ENCODE results near the gene CCN5. TPM values are rescaled to one million over a fixed set of nuclear protein-coding genes. Genes with fewer than 3 reads are reported as not detected.

CCN5 gene
- total RNA-seq, 1 donor = 520 TPM

DNA sequence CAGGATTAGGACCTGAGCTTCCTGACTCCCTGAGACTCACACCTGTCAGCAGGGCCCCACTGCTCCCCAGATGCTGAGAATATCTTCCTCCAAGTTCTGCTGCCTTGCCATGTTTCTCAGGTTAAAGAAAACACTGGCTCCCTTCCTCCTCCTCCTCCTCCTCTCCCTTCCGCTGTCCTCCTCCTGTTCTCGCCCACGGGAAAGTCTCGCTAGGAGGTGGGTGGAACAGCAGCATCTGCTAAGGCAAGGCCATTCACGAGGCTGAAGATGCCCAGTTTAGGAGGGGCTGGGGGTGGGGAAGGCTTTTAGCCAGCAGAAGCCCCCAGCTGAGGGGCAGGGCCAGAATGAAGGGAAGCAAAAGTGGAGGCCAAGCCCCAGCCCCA lies 54.3 kb downstream of the CCN5 start:
- Histone ChIP-seq H3K4me1 (ENCODE audit: insufficient read depth, low read length) (no peaks in the 10 kb centered on the region), H3K9me3 (ENCODE audit: low read depth, low read length) (no peaks in the 10 kb centered on the region), H3K79me2 (ENCODE audit: insufficient read depth, low read length) (no peaks in the 10 kb centered on the region), H3K36me3 (ENCODE audit: insufficient read depth, low read length) (no peaks in the 10 kb centered on the region), H3K27me3 (ENCODE audit: insufficient read depth, low read length) (peaks cover 34% of the 10 kb centered on the region), H2AFZ (ENCODE audit: low read length) (no peak overlapping the region), H4K20me1 (ENCODE audit: insufficient read depth, low read length) (no peaks in the 10 kb centered on the region), H3K27ac (ENCODE audit: low read depth, low read length) (no peak overlapping the region), H3K4me3 (ENCODE audit: insufficient read depth, low read length) (no peak overlapping the region), H3K4me2 (ENCODE audit: insufficient read depth, low read length) (no peak overlapping the region)
- TF ChIP-seq, protein P1, sequence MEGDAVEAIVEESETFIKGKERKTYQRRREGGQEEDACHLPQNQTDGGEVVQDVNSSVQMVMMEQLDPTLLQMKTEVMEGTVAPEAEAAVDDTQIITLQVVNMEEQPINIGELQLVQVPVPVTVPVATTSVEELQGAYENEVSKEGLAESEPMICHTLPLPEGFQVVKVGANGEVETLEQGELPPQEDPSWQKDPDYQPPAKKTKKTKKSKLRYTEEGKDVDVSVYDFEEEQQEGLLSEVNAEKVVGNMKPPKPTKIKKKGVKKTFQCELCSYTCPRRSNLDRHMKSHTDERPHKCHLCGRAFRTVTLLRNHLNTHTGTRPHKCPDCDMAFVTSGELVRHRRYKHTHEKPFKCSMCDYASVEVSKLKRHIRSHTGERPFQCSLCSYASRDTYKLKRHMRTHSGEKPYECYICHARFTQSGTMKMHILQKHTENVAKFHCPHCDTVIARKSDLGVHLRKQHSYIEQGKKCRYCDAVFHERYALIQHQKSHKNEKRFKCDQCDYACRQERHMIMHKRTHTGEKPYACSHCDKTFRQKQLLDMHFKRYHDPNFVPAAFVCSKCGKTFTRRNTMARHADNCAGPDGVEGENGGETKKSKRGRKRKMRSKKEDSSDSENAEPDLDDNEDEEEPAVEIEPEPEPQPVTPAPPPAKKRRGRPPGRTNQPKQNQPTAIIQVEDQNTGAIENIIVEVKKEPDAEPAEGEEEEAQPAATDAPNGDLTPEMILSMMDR (IDR thresholded peaks at IDR 0.05; ENCODE audit: extremely low read depth, low read depth, low read length) = no peak
- no peak for DNase-seq (ENCODE audit: insufficient read length, low spot score, missing footprints)

DNA sequence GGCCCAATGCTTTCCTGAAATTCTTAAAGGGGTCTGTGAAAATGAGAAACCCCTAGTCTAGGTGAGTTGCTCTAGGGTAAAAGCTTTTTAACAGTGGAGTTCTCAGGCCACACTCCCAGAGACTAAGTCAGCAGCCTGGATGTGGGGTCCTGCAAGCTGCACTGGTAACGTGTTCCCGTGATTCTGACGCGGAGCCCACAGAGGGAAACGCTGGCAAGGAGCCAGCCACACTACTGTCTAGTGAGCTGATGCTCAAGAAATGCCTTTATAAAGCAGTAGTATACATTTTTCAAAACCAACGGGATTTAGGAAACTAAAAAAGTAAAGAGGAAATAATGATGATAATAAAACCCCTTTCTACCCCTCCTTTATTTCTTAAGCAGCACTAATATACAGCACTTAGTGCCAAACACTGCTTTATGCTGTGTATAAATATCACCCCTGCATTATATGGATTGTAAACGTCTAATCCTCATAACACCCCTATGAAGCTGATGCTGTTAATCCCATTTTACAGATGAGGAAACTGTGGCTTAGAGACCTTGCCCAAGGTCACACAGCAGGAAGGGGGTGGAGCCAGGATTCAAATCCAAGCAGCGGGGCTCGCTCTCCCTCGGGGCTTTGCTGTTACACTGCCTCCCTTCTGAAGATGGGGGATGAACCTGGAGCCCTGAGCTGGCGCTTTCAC lies 55.5 kb downstream of the CCN5 start:
- TF ChIP-seq, protein P1 (IDR thresholded peaks at IDR 0.05; ENCODE audit: extremely low read depth, low read depth, low read length) = no peak
- Histone ChIP-seq H3K9me3 (ENCODE audit: low read depth, low read length) (no peaks in the 10 kb centered on the region), H3K27me3 (ENCODE audit: insufficient read depth, low read length) (peaks cover 28% of the 10 kb centered on the region), H3K4me3 (ENCODE audit: insufficient read depth, low read length) (no peak overlapping the region), H3K4me1 (ENCODE audit: insufficient read depth, low read length) (no peaks in the 10 kb centered on the region), H4K20me1 (ENCODE audit: insufficient read depth, low read length) (no peaks in the 10 kb centered on the region), H3K27ac (ENCODE audit: low read depth, low read length) (no peak overlapping the region), H3K4me2 (ENCODE audit: insufficient read depth, low read length) (no peak overlapping the region), H3K36me3 (ENCODE audit: insufficient read depth, low read length) (no peaks in the 10 kb centered on the region), H3K79me2 (ENCODE audit: insufficient read depth, low read length) (no peaks in the 10 kb centered on the region), H2AFZ (ENCODE audit: low read length) (no peak overlapping the region)
- DNase-seq (ENCODE audit: insufficient read length, low spot score, missing footprints) = no peak

DNA sequence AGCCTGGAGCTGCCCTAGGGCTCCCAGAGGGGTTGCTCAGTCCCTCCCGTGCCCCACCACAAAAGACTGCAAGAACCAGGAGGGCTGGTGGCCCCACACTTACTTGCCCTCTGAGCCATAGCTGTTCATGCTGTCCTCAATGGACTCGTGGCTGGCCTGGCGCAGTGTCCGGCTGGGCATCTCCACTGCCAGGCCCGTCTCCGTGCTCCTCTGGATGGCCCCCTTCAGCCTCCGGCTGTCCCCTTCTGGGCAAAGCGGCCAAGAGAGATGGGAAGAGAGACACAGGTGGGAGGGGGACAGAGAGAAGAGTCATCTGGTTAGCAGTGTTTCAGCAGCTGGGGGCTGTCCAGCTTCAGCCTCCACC lies 56.0 kb downstream of the CCN5 start:
- Histone ChIP-seq H3K27ac (ENCODE audit: low read depth, low read length) (no peak overlapping the region), H2AFZ (ENCODE audit: low read length) (no peak overlapping the region)

DNA sequence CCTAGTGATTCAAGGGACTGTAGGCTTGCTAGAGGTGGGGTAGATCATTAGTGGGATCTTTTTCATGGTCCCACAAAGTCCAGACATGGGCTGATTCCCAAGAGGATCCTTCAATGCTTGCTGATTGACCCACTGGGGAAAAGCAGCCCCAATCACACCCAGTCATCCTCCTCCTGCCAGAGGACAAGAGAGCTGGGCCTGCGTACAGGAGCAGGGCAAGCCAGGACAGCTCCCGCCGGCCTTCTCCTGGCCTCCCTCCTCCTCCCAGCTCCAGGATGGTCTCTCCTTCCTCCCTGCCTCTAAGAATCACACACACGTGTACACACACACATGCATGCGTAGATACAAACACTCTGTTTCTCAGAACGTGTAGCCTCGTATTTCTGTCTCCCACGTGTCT lies 57.5 kb downstream of the CCN5 start:
- no peak for DNase-seq (ENCODE audit: insufficient read length, low spot score, missing footprints)
- H3K27me3 ChIP-seq (ENCODE audit: insufficient read depth, low read length) = peaks cover 18% of the 10 kb centered on the region
- H3K4me3 ChIP-seq (ENCODE audit: insufficient read depth, low read length) = no peak overlapping the region
- no peaks in the 10 kb centered on the region for H3K4me1 ChIP-seq (ENCODE audit: insufficient read depth, low read length)
- no peaks in the 10 kb centered on the region for H3K9me3 ChIP-seq (ENCODE audit: low read depth, low read length)
- H3K36me3 ChIP-seq (ENCODE audit: insufficient read depth, low read length) = no peaks in the 10 kb centered on the region
- no peak overlapping the region for H2AFZ ChIP-seq (ENCODE audit: low read length)
- H3K4me2 ChIP-seq (ENCODE audit: insufficient read depth, low read length) = no peak overlapping the region
- TF ChIP-seq, protein P1 (IDR thresholded peaks at IDR 0.05; ENCODE audit: extremely low read depth, low read depth, low read length) = no peak
- no peak overlapping the region for H3K27ac ChIP-seq (ENCODE audit: low read depth, low read length)
- no peaks in the 10 kb centered on the region for H4K20me1 ChIP-seq (ENCODE audit: insufficient read depth, low read length)
- H3K79me2 ChIP-seq (ENCODE audit: insufficient read depth, low read length) = no peaks in the 10 kb centered on the region

More for the DNA sequence above, 56.0 kb downstream of the CCN5 start:
- Histone ChIP-seq H3K4me3 (ENCODE audit: insufficient read depth, low read length) (no peak overlapping the region), H3K79me2 (ENCODE audit: insufficient read depth, low read length) (no peaks in the 10 kb centered on the region), H3K4me2 (ENCODE audit: insufficient read depth, low read length) (no peak overlapping the region), H3K9me3 (ENCODE audit: low read depth, low read length) (no peaks in the 10 kb centered on the region), H4K20me1 (ENCODE audit: insufficient read depth, low read length) (no peaks in the 10 kb centered on the region), H3K27me3 (ENCODE audit: insufficient read depth, low read length) (peaks cover 28% of the 10 kb centered on the region), H3K4me1 (ENCODE audit: insufficient read depth, low read length) (no peaks in the 10 kb centered on the region), H3K36me3 (ENCODE audit: insufficient read depth, low read length) (no peaks in the 10 kb centered on the region)
- no peak for DNase-seq (ENCODE audit: insufficient read length, low spot score, missing footprints)
- TF ChIP-seq, protein P1 (IDR thresholded peaks at IDR 0.05; ENCODE audit: extremely low read depth, low read depth, low read length) = no peak
